ENCODE data around the gene CLTB.

Gene CLTB

GRCh38 chr5:176420086-176420485, 3.7 kb upstream of the CLTB start:
- TF ChIP-seq SIN3A (IDR thresholded peaks at IDR 0.05; ENCODE audit: borderline replicate concordance, insufficient read depth, low read length), result no peak
- no peak for TF ChIP-seq TAF1 (IDR thresholded peaks at IDR 0.05; ENCODE audit: borderline replicate concordance, insufficient read depth, low read length)
- no peak for TF ChIP-seq FOXP2 (optimal IDR thresholded peaks at IDR 0.05; ENCODE audit: borderline replicate concordance, extremely low read depth, extremely low read length, insufficient read depth)
- TF ChIP-seq POLR2AphosphoS5 (IDR thresholded peaks at IDR 0.05; ENCODE audit: low read depth, low read length), result no peak
- TF ChIP-seq, protein P1, sequence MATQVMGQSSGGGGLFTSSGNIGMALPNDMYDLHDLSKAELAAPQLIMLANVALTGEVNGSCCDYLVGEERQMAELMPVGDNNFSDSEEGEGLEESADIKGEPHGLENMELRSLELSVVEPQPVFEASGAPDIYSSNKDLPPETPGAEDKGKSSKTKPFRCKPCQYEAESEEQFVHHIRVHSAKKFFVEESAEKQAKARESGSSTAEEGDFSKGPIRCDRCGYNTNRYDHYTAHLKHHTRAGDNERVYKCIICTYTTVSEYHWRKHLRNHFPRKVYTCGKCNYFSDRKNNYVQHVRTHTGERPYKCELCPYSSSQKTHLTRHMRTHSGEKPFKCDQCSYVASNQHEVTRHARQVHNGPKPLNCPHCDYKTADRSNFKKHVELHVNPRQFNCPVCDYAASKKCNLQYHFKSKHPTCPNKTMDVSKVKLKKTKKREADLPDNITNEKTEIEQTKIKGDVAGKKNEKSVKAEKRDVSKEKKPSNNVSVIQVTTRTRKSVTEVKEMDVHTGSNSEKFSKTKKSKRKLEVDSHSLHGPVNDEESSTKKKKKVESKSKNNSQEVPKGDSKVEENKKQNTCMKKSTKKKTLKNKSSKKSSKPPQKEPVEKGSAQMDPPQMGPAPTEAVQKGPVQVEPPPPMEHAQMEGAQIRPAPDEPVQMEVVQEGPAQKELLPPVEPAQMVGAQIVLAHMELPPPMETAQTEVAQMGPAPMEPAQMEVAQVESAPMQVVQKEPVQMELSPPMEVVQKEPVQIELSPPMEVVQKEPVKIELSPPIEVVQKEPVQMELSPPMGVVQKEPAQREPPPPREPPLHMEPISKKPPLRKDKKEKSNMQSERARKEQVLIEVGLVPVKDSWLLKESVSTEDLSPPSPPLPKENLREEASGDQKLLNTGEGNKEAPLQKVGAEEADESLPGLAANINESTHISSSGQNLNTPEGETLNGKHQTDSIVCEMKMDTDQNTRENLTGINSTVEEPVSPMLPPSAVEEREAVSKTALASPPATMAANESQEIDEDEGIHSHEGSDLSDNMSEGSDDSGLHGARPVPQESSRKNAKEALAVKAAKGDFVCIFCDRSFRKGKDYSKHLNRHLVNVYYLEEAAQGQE (IDR thresholded peaks at IDR 0.05; ENCODE audit: insufficient read depth in 1 of 2, low read depth in 2 of 2, low read length in 2 of 2), result no peak

- TF ChIP-seq TAF1 (IDR thresholded peaks at IDR 0.05; ENCODE audit: borderline replicate concordance, insufficient read depth, low read length) (no peak), POLR2AphosphoS5 (IDR thresholded peaks at IDR 0.05; ENCODE audit: low read depth, low read length) (no peak), SIN3A (IDR thresholded peaks at IDR 0.05; ENCODE audit: borderline replicate concordance, insufficient read depth, low read length) (no peak), FOXP2 (optimal IDR thresholded peaks at IDR 0.05; ENCODE audit: borderline replicate concordance, extremely low read depth, extremely low read length, insufficient read depth) (no peak)
- TF ChIP-seq, protein P1 (IDR thresholded peaks at IDR 0.05; ENCODE audit: insufficient read depth in 1 of 2, low read depth in 2 of 2, low read length in 2 of 2), result no peak
Measured at GRCh38 chr5:176418251-176418650, 1.9 kb upstream of the CLTB start.

- TF ChIP-seq, protein P1 (IDR thresholded peaks at IDR 0.05; ENCODE audit: insufficient read depth in 1 of 2, low read depth in 2 of 2, low read length in 2 of 2), result no peak
- no peak for TF ChIP-seq POLR2AphosphoS5 (IDR thresholded peaks at IDR 0.05; ENCODE audit: low read depth, low read length)
- no peak for TF ChIP-seq FOXP2 (optimal IDR thresholded peaks at IDR 0.05; ENCODE audit: borderline replicate concordance, extremely low read depth, extremely low read length, insufficient read depth)
- TF ChIP-seq TAF1 (IDR thresholded peaks at IDR 0.05; ENCODE audit: borderline replicate concordance, insufficient read depth, low read length), result no peak
- TF ChIP-seq SIN3A (IDR thresholded peaks at IDR 0.05; ENCODE audit: borderline replicate concordance, insufficient read depth, low read length), result no peak
Measured at GRCh38 chr5:176416965-176417364, 626 bp upstream of the CLTB start.

DNA sequence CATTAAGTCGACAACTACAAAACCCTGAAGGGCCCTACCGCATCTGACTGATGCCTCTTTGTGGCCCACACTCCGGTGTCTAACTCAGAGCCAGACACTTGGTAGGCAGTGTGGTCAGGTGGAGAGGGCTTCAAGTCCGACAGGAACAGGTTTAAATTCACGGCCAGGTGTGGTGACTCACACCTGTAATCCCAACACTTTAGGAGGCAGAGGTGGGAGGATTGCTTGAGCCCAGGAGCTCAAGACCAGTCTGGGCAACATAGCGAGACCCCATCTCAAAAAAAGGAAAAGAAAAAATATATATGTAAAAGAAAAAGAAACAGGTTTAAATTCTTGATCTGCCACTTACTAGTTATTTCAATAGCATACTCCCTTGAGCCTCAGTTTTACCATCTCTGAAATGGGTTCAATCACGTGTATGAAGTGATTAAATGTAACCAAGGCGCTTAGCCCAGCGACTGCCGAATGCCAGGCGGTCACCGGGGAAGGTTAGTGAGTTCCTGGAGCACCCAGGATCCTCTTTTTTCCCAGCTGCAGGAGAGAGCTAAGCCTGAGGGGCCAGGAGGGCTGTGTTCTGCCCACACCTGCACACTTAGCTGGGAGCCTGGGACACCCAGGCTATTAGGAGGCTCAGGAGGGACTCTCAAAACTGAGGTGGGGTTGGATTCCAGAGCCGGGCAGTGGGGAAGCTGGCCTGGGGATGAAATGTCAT, 943 bp downstream of the CLTB start:
- TF ChIP-seq SIN3A (IDR thresholded peaks at IDR 0.05; ENCODE audit: borderline replicate concordance, insufficient read depth, low read length) (no peak), FOXP2 (optimal IDR thresholded peaks at IDR 0.05; ENCODE audit: borderline replicate concordance, extremely low read depth, extremely low read length, insufficient read depth) (no peak), POLR2AphosphoS5 (IDR thresholded peaks at IDR 0.05; ENCODE audit: low read depth, low read length) (no peak), TAF1 (IDR thresholded peaks at IDR 0.05; ENCODE audit: borderline replicate concordance, insufficient read depth, low read length) (no peak)
- TF ChIP-seq, protein P1 (IDR thresholded peaks at IDR 0.05; ENCODE audit: insufficient read depth in 1 of 2, low read depth in 2 of 2, low read length in 2 of 2), result no peak

Measured in PFSK-1 (cell line).